SK-N-MC (cell line): Measurements from ENCODE around the gene SACS.

Experiments used
- EZH2 ChIP-seq: fragments of 200-600 bp; sonication (generic); IDR thresholded peaks from one replicate; pipeline ENCODE4 v1.6.1; 2017; ENCODE audit warnings: antibody characterized with exemption
- POLR2AphosphoS5 ChIP-seq: IDR thresholded peaks from 2 replicates; pipeline ENCODE4 v1.6.1; 2012; ENCODE audit warnings: mild to moderate bottlenecking, low read depth, low read length, borderline replicate concordance

GRCh38 chr13:23437916-23438315, 4.4 kb upstream of the SACS start:
- TF ChIP-seq EZH2 (no peak), POLR2AphosphoS5 (no peak)
